ENCODE measurements around the gene AP2M1. TPM values are rescaled to one million over a fixed set of nuclear protein-coding genes. Genes with fewer than 3 reads are reported as not detected.

AP2M1 gene
- total RNA-seq, 1 donor from 2014 or later: 274 TPM

DNA sequence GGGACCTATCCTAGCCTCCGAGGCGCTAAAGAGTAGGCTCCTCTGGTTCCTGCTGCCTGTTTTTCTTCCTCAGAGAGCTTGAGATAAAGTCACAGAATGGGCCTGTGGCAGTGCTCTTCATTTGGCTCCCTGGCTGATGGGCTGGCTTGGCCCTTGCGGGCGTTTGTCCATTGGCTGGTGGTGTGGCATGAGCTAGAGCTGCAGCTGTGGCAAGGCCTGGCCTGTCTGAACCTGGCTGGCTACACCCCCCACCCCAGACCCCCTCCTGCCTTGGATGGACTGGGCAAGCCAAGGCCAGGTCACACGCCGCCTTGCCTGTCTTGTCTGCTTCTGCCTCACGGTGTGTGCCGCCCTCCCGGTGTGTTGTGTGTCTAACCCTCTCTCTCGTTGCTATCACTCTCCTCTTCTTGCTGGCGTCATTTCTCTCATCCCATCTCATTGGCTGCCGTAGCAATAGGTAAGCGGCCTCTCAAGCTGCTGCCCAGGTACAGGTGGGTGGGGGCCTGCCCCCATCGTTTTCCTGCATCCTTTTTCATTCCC lies 3.2 kb downstream of the AP2M1 start:
- TF ChIP-seq, protein P1, sequence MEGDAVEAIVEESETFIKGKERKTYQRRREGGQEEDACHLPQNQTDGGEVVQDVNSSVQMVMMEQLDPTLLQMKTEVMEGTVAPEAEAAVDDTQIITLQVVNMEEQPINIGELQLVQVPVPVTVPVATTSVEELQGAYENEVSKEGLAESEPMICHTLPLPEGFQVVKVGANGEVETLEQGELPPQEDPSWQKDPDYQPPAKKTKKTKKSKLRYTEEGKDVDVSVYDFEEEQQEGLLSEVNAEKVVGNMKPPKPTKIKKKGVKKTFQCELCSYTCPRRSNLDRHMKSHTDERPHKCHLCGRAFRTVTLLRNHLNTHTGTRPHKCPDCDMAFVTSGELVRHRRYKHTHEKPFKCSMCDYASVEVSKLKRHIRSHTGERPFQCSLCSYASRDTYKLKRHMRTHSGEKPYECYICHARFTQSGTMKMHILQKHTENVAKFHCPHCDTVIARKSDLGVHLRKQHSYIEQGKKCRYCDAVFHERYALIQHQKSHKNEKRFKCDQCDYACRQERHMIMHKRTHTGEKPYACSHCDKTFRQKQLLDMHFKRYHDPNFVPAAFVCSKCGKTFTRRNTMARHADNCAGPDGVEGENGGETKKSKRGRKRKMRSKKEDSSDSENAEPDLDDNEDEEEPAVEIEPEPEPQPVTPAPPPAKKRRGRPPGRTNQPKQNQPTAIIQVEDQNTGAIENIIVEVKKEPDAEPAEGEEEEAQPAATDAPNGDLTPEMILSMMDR (conservative IDR thresholded peaks at IDR 0.05; ENCODE audit: low read depth, low read length): no peak
- no peak for DNase-seq (ENCODE audit: low read depth)
- H3K4me3 ChIP-seq (ENCODE audit: low read depth, low read length): peak overlapping the region; percentile 91

DNA sequence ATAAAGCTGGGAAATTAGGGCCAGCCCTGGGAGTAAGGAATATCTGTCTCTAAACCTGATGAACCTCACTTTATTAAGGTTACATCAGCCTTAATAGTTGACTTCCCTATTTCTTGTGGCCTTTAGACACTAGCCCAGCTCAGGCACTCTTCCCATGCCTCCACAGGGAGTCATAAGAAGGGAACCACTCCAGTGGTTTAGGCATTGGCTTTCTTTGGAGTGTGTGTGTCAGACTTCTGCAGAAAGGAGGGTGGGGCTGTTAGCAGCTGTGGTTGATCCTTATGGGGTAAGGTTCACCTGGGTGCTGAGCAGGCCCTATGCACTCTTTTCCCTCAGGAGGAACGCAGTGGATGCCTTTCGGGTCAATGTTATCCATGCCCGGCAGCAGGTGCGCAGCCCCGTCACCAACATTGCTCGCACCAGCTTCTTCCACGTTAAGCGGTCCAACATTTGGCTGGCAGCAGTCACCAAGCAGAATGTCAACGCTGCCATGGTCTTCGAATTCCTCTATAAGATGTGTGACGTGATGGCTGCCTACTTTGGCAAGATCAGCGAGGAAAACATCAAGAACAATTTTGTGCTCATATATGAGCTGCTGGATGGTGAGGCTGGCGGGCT lies 4.0 kb downstream of the AP2M1 start:
- TF ChIP-seq, protein P1 (conservative IDR thresholded peaks at IDR 0.05; ENCODE audit: low read depth, low read length): no peak
- no peak overlapping the region for H3K4me3 ChIP-seq (ENCODE audit: low read depth, low read length)
- DNase-seq (ENCODE audit: low read depth): no peak

DNA sequence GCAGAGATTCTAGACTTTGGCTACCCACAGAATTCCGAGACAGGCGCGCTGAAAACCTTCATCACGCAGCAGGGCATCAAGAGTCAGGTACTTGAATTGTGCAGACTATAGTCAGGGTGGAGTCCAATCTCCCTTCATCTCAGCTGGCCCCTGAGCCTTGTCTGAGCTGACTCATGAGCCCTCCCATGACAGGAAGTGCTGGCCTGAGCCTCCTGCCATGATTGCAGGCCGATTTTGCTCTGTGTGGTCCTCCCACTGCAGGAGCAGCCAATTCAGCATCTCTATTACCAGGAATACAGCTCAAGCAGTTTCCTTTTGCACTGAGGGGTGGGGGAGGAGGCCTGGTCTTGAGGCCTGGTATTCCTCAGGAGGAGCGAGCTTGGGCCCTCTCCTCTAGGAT lies 5.5 kb downstream of the AP2M1 start:
- no peak overlapping the region for H3K4me3 ChIP-seq (ENCODE audit: low read depth, low read length)
- no peak for DNase-seq (ENCODE audit: low read depth)
- TF ChIP-seq, protein P1 (conservative IDR thresholded peaks at IDR 0.05; ENCODE audit: low read depth, low read length): no peak

DNA sequence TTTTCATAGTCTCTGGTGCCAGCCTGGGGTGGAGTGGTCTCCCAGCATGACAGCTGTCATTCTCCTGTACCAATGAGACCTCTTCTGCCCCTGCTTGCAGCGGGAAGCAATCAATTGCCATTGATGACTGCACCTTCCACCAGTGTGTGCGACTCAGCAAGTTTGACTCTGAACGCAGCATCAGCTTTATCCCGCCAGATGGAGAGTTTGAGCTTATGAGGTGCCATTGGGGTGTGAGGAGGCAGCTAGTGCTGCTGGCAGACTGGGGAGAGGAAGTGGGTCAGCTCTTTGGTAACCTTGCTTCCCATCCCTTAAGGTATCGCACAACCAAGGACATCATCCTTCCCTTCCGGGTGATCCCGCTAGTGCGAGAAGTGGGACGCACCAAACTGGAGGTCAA lies 6.9 kb downstream of the AP2M1 start:
- TF ChIP-seq, protein P1 (conservative IDR thresholded peaks at IDR 0.05; ENCODE audit: low read depth, low read length): no peak
- no peak for DNase-seq (ENCODE audit: low read depth)
- no peak overlapping the region for H3K4me3 ChIP-seq (ENCODE audit: low read depth, low read length)

DNA sequence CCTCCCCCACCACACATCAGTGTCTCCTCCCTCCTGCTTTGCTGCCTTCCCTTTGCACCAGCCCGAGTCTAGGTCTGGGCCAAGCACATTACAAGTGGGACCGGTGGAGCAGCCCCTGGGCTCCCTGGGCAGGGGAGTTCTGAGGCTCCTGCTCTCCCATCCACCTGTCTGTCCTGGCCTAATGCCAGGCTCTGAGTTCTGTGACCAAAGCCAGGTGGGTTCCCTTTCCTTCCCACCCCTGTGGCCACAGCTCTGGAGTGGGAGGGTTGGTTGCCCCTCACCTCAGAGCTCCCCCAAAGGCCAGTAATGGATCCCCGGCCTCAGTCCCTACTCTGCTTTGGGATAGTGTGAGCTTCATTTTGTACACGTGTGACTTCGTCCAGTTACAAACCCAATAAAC lies 9.0 kb downstream of the AP2M1 start:
- TF ChIP-seq, protein P1 (conservative IDR thresholded peaks at IDR 0.05; ENCODE audit: low read depth, low read length): no peak
- H3K4me3 ChIP-seq (ENCODE audit: low read depth, low read length): no peak overlapping the region
- no peak for DNase-seq (ENCODE audit: low read depth)

DNA sequence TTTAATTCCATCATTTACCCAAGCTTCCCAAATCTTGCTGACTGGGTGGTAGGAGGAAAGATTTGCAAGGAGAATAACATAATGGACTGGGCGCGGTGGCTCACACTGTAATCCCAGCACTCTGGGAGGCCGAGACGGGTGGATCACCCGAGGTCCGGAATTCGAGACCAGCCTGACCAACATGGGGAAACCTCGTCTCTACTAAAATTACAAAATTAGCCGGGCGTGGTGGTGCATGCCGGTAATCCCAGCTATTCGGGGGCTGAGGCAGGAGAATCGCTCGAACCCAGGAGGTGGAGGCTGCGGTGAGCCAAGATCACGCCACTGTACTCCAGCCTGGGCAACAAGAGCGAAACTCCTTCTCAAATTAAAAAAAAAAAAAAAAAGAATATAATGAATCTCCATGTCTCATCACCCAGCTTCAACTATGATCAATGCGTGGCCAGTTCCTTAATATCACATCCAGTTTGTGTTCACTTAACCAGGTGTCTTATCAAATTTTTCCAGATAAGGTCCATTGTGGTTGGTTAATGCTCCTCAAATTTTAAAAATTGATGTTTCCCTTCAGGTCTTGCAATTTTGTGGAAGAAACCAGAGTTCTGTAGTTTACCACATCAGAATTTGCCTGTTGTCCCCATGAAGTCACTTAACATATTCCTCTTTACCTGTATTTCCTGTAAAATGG lies 10.0 kb downstream of the AP2M1 start:
- no peak overlapping the region for H3K4me3 ChIP-seq (ENCODE audit: low read depth, low read length)
- TF ChIP-seq, protein P1 (conservative IDR thresholded peaks at IDR 0.05; ENCODE audit: low read depth, low read length): no peak
- DNase-seq (ENCODE audit: low read depth): no peak

Measured in epithelial cell of proximal tubule (primary cell).